ENCODE measurements around the gene CLCN6. TPM values are rescaled to one million over a fixed set of nuclear protein-coding genes. Genes with fewer than 3 reads are reported as not detected.

CLCN6 gene
- total RNA-seq, 3 donors from 2014 or later: 14.6 to 21.1 (median 16.7) TPM

GRCh38 chr1:11768821-11769220 lies 37.2 kb upstream of the CLCN6 start:
- DNase-seq (ENCODE audit: low spot score in 2 of 2): no peak
- Histone ChIP-seq H3K4me1 (no peaks in the 10 kb centered on the region), H3K36me3 (no peaks in the 10 kb centered on the region), H3K27me3 (no peaks in the 10 kb centered on the region), H3K27ac (no peak overlapping the region), H3K4me3 (no peak overlapping the region), H3K9me3 (no peaks in the 10 kb centered on the region)
- intact Hi-C loops (cut with DNase I; ENCODE audit: low total_unique reads): no loop called here
- TF ChIP-seq POLR2AphosphoS5 (IDR thresholded peaks at IDR 0.05) (no peak), POLR2A (IDR thresholded peaks at IDR 0.05) (no peak), CTCF (IDR thresholded peaks at IDR 0.05) (no peak)

GRCh38 chr1:11769274-11769673 lies 36.7 kb upstream of the CLCN6 start:
- DNase-seq (ENCODE audit: low spot score in 2 of 2): no peak
- no peak for TF ChIP-seq CTCF (IDR thresholded peaks at IDR 0.05)
- TF ChIP-seq POLR2AphosphoS5 (IDR thresholded peaks at IDR 0.05): no peak
- no peak for TF ChIP-seq POLR2A (IDR thresholded peaks at IDR 0.05)
- intact Hi-C loops (cut with DNase I; ENCODE audit: low total_unique reads): no loop called here
- Histone ChIP-seq H3K9me3 (no peaks in the 10 kb centered on the region), H3K27me3 (no peaks in the 10 kb centered on the region), H3K4me1 (no peaks in the 10 kb centered on the region), H3K36me3 (no peaks in the 10 kb centered on the region), H3K4me3 (no peak overlapping the region), H3K27ac (no peak overlapping the region)

- DNase-seq (ENCODE audit: low spot score in 2 of 2): no peak
Observed at GRCh38 chr1:11770011-11770410, 36.0 kb upstream of the CLCN6 start.

GRCh38 chr1:11771481-11772043 lies 34.4 kb upstream of the CLCN6 start:
- Histone ChIP-seq H3K27me3 (no peaks in the 10 kb centered on the region), H3K4me1 (no peaks in the 10 kb centered on the region), H3K36me3 (no peaks in the 10 kb centered on the region), H3K9me3 (no peaks in the 10 kb centered on the region), H3K4me3 (no peak overlapping the region), H3K27ac (no peak overlapping the region)
- intact Hi-C loops (cut with DNase I; ENCODE audit: low total_unique reads): no loop called here
- no peak for DNase-seq (ENCODE audit: low spot score in 2 of 2)
- TF ChIP-seq POLR2A (IDR thresholded peaks at IDR 0.05) (no peak), POLR2AphosphoS5 (IDR thresholded peaks at IDR 0.05) (no peak), CTCF (IDR thresholded peaks at IDR 0.05) (no peak)

More at GRCh38 chr1:11770011-11770410, 36.0 kb upstream of the CLCN6 start:
- no peak overlapping the region for H3K27ac ChIP-seq
- no peaks in the 10 kb centered on the region for H3K9me3 ChIP-seq
- no peaks in the 10 kb centered on the region for H3K36me3 ChIP-seq
- H3K4me3 ChIP-seq: no peak overlapping the region
- TF ChIP-seq POLR2A (IDR thresholded peaks at IDR 0.05): no peak
- no peak for TF ChIP-seq POLR2AphosphoS5 (IDR thresholded peaks at IDR 0.05)
- TF ChIP-seq CTCF (IDR thresholded peaks at IDR 0.05): no peak
- intact Hi-C loops (cut with DNase I; ENCODE audit: low total_unique reads): no loop called here
- H3K27me3 ChIP-seq: no peaks in the 10 kb centered on the region
- H3K4me1 ChIP-seq: no peaks in the 10 kb centered on the region

GRCh38 chr1:11772458-11772857 lies 33.5 kb upstream of the CLCN6 start:
- no peak for DNase-seq (ENCODE audit: low spot score in 2 of 2)
- Histone ChIP-seq H3K27ac (no peak overlapping the region), H3K4me3 (no peak overlapping the region), H3K4me1 (no peaks in the 10 kb centered on the region), H3K27me3 (no peaks in the 10 kb centered on the region), H3K9me3 (no peaks in the 10 kb centered on the region), H3K36me3 (no peaks in the 10 kb centered on the region)
- intact Hi-C loops (cut with DNase I; ENCODE audit: low total_unique reads): no loop called here
- TF ChIP-seq CTCF (IDR thresholded peaks at IDR 0.05) (no peak), POLR2A (IDR thresholded peaks at IDR 0.05) (no peak), POLR2AphosphoS5 (IDR thresholded peaks at IDR 0.05) (no peak)
